Amniotic epithelial cell (primary cell): Measurements from ENCODE around the gene RGS19.
A peak's percentile ranks its signal among the peaks of the same experiment; 100 is the strongest.

Source experiments
- DNase-seq: peaks from one replicate; pipeline ENCODE4 v3.0.0-alpha.2; 2010; ENCODE audit warnings: low read depth

RGS19 gene

DNA sequence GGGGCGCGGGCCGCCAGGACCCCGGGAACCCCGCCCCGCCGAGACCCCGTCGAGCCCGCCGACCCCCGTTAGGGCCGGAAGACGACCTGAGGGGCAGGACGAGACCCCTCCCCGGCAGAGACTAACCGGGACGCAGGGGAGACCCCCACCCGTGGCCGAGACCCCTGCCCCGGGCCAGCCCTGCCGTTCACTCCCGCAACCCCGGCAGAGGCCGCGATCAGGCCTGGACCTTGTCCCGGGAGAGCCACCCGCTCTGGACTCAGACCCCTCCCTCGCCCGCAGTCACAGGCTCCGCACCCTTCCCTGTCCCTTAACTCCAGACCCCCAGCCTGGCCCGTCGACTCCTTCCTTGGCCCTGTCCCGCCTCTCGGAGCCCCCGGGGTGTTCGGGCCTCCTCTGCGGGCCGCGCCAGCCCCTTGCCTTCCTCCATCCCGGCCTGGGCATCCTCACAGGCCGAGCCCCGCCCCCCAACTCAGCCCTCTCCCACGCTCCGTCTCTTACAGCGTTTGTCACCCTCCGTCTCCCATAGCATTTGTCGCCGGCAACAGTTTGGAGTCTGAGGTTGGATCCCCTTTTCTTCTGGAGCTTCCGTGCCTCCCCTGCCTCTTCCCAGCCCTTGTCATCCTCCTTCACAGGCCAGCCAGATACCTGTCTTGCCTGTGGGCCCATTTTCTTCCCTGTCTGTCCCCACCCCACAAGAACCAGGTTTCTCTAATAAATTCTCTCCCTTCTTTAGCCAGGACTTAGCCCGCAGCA is 15.8 kb downstream of the RGS19 start:
- no peak for DNase-seq

DNA sequence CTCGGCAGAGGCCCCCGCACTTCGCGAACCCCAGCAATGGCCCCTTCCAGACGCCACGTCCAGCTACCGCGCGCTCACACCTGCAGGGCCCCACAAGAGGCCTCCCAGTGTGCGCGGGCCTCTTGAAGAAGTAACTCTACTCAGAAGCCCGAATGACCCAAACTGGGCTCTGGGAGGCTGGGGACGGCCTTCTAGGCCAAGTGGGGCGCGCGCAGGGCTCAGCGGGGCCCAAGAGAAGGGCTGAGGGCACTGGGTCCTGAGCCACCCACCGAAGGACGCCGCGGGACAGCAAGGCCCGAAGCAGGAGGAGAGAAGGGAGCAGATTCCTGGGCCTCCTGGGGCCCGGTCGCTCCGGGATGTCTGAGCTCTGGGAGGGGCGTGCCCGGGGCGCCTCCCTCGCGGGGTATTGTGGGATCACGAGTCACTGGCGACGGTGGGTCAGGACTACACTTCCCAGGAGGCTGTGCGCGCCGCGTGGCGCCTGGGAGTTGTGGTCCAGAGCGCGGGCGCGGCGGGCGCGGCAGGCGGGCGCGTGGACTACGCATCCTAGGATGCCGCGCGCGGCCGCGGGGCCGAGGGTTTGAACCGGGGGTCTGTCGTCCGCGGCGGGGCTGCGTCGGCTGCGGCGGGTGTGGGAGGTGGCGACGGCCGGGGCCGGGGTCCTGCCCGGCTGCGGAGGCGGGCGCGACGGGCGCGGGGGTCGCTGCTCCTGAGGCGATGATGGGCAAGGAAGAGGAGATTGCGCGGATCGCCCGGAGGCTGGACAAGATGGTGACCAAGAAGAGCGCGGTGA is 16.5 kb downstream of the RGS19 start, which contains the start of gene TCEA2:
TCEA2 (plus strand) TSS at position 603 of the 793 bp plus-strand sequence; CDS start at position 718, 115 bp downstream.
- peak; percentile 94 for DNase-seq

DNA sequence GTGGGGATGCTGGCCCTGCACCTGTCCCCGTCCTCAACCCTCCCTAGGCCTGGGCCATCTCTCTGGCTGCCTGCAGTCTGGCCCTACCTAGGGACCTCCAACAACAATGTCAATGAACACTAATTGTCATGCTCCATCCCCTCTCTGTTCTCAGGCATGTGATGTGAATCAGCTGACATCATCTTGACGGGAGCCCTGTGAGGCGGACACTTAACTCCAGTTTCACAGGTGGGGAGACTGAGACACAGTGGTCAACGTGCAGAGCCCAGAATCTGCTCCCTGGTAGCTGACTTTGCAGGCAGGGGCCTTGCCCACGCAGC is 17.1 kb downstream of the RGS19 start:
- no peak for DNase-seq

DNA sequence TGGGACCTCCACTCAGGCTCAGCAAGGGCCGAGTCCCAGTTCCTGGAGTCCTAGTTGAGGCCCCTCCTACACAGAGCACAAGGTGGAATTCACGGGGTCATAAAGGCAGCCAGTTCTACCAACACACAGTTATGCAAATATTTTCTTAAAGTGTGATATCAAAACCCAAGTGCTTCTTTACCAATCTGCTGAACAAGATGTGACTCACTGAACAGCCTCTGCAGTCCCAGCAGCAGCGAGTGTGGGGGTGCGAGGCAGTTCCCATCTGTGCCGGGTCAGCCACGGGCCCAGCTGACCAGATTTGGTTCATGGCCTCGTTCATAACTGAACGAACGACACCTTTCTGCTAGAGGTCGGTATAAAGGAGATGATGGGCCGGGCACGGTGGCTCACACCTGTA is 20.8 kb downstream of the RGS19 start:
- no peak for DNase-seq

DNA sequence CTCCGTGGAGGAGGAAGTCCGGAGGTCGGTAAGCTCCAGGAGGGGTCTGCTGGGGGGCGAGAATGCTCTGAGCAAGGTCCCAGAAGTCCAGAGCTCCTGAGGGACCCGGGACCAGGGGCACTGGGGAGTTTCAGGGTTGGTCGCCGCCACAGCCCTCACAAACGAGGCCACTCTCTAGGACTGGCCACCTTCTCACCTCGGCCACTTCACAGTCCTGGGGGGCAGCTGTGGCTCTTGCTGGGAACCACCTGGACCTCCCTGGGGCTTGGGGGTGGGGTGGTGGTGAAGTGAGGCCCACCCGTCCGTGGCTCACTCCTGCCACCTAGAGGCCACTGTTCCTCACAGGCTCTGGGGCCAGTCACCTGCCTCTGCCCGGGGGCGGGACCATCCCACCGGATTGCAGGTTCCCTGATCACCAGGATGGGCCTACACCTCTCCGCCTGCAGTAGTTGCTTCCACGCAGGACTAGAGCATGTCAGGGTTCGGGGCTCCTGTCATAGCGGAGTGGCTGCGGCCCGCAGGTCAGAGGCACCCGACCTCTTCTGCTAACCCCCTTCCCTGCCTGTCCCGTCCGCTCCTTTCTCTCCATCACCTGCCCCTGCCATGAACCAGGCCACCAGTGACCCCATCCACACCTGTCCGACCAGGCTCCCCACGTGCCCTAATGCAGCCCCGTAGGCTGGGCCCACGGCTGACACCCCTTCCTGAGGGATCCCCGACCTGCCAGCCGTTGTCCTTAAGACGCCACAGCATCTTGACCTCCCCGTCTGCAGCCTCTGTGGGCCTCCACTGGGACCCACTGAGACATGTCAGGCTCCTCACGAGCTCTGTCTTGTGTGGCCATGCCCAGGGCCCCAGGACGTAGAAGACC is 21.5 kb downstream of the RGS19 start:
- DNase-seq = peak; percentile 43

DNA sequence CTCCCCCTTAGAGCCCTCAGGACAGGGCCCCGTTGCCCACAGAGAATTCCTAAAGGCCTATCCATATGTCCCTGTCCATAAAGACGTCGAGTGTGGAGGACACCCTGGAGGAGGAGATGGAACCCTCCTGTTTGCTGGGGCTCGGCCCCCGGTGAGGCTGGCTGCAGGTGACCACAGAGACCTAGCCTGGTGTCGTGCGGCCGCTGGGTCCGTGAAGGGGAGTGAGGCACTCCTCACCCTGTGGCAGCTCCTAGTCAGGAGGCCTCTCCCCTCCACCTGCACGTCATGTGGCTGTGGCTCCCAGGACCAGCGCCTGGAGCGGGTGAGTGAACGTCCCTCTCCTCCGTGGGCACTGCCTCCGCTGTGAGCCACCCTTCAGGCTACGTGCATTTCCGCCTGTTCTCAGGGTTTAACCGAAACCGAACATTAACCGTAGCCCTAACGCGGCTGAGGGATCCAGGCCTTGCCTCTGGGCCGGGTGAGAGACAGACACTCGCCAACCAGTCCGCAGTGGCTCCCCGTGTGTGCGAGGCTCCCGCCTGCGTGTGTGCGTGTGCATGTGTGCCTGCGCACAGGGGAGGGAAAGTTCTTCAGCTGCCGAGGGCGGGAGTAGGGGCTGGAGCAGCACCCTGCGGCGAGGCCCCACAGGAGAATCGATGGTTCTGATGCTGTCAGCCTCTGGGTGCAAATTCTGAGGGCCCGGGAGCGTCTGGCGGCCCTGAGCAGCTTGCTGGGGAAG is 22.3 kb downstream of the RGS19 start:
- no peak for DNase-seq

DNA sequence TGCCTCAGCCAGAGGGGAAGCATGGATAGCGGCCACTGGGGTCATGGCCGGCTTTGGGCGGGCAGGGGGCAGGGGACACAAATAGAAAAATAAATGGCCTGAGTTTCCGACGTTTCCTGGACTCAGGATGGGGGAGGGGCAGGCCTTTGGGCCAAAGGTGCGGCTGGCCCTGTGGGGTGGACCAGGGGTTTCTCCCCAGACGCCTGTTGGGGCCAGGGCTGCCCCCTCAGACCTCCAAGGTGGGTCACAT is 22.8 kb downstream of the RGS19 start:
- no peak for DNase-seq

DNA sequence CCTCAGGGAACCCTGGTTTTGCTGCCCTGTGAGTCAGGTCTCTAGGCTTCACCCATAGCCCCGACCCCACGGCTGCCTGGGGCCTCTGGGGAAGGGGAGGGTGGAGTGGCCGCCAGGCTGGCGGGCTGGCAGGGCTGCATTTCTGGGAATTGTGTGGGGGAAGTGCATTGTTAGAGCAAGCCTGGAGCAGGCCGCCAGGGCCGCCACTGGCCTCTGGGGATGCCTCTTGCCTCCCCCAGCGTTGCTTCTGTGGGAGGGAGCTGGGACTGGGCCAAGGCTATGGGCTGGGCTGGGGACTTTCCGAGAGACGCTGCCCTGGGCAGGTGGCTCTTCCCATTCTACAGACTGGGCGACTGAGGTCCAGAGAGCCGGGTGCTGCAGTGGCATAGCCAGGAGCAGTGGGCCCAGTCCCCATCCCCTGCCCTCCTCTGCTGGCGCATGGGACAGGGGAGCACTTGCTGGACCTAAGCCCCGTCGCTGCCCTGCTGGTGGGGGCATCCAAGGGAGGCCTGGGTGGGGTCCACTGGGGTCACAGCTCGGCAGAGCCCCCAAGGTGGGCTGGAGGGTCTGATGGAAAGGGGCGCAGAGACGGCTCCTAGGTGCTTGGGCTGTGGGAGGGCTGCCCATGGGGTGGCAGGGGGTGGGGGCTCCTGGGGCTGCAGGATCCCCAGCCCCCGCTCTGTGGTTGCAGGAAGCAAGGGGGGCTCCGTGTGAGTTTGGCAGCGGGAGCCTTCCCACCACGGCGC is 23.3 kb downstream of the RGS19 start:
- DNase-seq = peak; percentile 58

DNA sequence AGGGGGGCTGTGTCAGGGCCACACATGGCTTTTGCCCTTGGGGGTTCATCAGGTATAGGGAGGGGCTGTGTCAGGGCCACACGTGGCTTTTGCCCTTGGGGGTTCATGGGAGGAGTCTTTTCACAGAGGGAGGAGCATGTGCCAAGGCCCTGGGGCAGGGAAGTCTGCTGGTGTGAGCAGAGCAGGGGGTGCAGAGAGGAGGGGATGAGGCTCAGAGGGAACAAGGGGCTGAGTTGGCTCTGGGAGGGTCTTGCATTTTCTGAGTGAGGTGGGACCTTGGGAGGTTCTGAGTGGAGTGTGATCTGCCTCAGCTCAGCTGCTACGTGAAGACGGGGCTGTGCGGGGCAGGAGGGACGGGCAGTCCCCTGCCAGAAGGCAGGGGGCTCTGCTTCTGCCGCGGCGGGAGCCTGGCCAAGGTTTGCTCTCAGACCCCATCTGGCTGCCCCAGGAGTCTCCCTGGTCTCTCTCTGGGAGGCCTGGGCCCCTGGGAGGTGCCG is 23.9 kb downstream of the RGS19 start:
- no peak for DNase-seq

DNA sequence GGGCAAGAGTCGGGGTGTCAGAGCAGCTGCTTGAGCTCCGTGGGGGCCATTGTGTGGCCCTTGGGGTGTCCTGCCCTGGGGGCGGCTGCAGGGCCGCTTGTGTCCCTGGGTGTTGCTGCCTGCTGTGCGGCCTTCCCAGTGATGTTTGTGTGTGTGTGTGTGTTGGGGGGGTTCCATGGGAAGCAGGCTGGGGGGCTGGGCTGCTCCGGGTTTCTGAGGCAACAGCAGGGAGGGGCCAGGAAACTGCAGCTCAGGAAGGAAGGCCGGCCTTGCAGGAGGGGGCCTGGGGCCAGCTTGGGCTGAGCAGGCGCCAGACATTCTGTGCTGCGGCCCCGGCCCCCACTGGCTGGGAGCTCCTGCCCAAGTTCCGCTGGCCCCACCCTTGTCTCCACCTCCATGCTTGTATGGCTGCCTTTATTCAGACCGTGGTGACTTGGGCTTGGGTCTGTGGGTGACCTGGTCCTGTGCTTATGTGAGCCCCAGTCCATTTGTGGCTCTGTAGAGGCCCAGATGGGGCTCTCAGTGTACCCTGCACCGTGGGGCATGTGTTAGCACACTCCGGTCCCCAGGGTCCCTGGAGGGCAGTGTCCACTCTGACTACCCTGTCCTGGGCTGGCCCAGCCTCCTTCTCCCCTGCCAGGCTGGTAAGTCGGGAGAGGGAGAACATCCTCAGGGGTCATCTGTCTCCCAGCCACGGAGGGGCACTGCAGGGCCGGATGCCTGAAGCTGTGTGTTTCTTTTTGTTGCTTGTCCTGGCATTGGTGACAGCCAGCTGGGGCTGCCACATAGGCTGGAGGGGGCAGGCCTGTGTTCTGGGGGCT is 25.3 kb downstream of the RGS19 start:
- DNase-seq = no peak

DNA sequence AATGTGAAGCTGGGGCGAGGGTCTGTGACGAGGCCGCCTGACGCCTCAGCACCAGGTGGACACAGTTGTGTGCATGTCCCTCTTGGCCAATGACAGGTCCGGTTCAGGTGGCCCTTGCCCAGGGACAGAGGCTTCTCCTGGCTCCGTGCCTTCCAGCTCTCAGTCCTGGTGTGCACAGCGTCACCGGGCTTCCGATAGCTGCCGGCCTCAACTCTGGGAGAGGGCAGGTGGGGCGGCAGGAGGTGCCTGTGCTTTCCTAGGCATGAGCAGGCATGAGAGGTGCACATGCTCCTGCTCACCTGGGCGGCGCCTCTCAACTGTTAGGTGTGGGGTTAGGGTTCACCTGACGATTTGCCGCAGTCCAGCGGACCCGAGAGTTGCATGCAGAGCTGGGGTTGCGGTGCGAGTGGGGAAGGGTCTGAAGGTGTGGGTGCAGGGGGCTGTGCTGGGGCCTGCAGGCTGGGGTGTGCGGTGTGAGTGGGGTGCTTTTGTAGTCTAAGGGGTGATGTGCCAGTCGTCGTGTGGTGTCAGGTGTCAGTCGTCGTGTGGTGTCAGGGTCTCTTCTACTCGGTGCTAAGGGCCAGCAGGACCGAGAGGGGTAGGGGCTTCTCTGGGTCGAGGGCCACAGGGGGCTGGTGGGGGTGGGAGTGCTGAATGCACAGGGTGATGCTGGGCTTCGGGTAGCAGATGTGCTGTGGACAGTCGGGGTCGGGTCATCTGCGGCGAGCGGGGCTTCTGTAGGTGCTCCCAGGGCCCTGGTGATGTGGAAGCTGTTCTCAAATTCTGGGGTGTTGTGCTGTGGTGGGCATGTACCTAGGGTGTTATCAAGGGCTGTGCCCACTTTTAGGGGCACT is 26.1 kb downstream of the RGS19 start:
- no peak for DNase-seq

DNA sequence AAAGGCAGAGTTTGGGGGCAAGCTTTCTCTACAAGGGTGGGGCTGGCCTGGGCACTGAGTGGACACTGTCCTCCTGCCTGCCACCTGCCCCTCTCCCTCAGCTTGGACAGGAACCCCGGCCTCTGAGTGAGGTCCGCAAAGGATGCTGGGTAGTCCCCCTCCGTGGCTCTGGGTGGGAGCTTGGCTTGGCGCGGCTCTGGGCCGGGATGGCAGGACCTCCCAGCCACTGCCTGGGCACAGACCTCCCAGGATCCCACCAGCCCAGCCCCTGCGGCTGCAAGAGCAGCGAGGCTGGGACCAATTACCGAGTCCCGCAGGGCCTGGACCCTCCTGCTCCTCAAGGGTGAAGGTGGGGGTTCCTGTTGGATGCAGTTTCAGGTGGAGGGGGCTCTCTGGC is 27.0 kb downstream of the RGS19 start:
- no peak for DNase-seq

DNA sequence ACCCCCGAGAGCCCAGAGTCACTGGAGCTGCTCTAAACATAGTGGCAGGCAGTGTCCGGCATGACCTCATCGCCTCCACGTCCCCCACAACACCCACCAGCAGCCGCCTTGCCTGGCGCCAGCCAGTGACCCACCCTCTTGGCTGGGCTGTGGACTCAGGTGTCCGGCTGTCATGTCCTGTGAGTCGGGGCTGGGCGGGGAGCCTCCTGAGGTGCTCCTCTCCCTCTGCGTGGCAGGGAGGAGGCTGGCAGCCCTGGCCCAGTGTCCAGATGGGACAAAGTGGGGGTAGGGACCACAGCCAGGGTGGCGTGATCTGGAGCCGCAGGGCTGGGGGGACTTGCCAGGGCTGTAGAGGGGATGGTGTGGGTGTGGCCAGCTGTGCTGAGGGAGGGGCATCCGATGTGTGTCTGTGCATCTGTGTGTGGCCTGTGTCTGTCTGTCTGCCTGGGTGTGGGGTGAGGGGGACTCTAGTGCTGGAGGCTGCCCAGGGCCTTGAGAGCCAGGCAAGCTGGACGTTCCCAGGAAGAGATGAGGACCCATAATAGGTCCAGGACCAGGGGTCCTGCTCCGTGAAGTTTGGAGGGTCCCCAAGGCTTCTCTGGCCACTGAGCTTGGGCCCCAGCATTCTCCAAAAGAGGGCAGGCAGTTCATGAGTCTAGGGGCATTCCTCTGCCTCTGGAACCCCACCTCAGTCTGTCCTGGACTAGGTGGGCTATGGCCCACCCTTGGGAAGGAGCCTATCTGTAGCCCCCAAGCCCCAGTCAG is 27.6 kb downstream of the RGS19 start:
- DNase-seq = no peak

DNA sequence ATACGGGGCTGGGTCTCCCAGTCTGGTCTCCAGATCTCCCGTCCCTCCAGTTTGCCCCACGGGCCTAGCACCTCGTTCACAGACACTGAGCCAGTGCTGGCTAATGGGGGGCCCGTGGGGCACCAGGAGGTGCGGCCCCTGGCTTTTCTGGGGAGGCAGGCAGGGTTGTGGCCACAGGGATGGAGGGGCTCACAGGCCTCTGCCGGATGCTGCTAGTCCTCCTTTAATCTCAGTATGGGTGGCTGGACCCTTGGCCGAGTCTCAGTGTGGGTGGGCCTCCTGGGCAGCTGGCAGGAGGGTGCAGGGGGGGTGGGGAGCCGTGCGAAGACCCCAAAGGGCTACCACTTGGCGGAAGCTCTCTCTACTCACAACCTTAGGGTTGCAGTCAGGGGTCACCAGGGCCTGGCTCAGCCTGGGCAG is 28.3 kb downstream of the RGS19 start:
- DNase-seq = no peak

DNA sequence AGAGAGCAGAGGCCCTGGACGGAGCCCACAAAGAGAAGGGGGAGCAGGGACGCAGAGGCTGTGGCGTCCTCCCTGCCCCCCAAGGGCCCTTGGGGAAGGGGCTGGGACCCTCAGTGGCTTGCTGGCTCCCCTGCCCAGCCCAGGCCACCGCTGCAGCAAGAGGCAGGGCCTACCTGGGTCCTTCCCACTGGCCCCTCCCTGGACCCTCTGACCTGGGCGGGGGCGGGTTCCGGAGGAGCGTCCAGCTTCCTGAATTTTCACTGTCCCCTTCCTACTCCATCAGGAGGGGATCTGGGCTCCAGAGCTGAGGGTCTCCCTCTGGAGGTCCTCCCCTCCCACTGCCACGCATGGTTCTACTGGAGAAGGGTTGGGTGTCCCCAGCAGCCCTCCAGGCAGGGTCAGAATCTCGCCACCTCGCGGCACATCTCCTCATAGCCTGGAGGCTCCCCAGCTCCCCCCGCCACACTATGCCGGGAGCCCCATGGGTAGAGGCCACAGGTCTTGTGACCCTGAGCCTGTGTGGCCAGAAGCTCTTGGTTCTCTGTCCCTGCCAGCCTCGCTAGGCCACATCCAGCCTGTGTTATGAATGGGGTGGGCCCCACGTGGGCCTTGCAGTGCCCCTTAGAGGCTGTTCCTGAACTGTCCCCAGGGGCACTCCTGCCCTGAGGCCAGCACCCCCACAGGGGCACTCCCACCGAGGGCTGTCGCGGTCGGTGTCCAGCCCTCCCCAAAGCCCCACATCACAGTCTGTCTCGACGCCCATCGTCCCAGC is 28.9 kb downstream of the RGS19 start:
- no peak for DNase-seq

DNA sequence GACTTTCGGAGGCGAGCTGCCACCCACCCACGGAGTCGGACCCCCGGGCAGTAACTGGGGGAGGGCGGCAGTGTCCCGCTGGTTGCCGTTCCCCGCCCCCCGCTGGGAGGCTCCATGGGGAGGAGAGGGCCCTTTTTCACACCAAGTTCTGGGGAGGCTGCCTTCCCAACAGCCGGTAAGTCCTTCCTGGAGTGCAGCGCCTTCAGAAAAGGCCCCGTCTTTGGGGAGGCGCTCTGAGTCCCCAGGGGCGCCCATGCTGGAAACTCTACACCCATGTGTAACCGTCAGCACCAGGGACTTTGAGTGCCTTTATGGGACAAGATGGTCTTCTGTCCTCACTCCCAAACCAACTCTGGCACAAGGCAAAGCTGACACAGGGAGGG is 29.4 kb downstream of the RGS19 start:
- DNase-seq = no peak

DNA sequence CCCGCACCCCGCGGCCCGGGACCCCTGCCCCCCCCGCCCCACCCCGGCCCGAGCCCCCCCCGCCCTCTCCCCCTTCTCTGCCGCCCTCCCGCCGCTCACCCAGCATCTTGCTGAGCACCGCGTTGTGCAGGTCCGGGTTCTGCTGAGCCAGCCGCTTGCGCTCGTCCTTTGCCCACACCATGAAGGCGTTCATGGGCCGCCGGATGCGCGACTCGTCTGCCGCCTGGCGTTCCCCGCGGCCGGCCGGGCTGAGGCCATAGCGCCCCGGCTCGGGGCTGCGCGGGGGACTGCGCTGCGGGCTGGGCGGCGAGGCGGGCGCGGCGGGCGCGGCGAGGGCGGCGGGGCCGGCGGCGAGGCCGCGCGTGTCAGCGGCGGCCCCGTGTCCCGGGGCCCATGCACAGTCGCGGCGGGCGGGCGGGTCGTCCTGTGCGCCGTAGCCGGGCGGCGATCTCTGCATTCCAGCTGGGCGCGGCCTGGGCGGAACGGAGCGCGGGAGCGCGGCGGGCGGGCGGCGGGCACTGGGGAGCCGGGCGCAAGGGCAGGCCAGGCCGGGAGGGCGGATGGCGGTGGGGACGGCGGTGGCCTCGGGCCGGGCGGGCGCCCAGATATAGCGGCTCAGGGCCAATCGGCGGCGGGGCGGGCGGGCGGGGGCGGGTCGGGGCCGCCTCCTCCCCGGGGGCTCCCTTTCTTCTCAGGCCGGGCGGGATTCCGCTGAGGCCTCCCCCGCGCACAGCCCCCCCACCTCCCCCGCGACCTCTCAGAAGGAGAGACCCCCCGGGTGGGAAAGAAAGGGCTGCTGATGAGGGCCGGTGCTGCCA is 30.0 kb downstream of the RGS19 start, which contains the start of gene SOX18:
SOX18 (minus strand) TSS at position 580 of the 818 bp plus-strand sequence; CDS start at position 457, 123 bp downstream.
- DNase-seq = no peak
